SKM-1 treated with dmso at 0.1 percent for 144 hours (cell line): Measurements from ENCODE around the gene SPAG16.
A peak's percentile ranks its signal among the peaks of the same experiment; 100 is the strongest.

Experiments used
- DNase-seq: peaks from one replicate; lab custom pipeline; 2025; ENCODE audit not compliant: unreplicated experiment; lab: John Stamatoyannopoulos, UW

Gene SPAG16

DNA sequence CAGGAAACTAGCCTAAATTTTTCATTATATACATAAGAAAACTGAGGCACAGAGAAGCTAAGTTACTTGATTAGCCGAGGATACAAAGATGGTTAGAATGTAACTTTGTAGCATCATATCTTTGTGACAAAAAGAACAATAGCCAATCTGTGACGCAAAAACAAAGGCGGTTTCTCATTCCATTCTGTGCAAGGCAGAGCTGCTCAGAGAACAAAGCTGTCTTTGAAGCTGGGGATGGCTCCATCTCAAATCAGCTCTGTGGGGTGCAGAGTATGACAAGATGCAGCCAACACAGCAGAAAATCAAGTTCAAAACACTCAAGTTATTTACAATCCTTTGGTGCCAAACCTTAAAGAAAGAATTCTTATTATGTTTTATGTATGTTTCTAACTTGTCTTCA, 1044.7 kb downstream of the SPAG16 start:
- DNase-seq: no peak

DNA sequence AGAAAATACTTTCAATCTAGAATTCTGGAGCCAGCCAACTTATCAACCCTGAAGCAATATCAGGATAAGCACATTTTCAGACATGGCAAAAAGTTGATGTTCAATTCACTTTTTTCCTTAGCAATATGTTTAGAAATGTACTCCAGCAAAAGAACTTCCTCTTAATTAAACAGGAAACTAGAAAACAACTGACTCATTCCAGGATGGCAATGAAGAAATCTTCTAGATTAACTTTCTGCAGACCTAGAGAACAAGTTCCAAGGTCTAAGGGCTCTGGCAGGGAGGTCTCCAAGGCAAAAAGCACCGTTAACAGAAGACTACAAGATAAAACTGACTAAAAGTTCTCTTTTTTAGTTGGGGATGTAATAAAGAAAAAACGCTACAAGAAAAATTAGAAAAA, 1057.4 kb downstream of the SPAG16 start:
- peak; percentile 30 for DNase-seq

DNA sequence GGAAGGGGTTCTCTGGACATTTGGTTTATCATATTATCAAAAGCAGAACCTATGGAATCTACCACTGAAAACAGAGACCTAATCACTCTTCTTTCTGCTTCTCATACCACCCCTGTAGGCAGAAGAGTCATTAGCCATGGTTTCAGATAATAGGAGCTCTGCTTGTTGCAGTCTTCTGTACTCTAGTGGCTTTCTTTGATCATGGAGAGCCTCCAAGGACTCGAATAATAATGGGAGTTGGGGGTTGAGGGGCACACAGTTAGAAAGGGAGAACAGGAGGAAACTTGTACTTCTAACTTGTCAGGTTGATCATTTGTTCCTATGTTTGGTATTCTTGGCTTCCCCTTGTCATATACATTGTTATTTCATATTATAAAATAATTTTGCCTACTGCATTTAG, 1074.2 kb downstream of the SPAG16 start:
- DNase-seq: no peak

DNA sequence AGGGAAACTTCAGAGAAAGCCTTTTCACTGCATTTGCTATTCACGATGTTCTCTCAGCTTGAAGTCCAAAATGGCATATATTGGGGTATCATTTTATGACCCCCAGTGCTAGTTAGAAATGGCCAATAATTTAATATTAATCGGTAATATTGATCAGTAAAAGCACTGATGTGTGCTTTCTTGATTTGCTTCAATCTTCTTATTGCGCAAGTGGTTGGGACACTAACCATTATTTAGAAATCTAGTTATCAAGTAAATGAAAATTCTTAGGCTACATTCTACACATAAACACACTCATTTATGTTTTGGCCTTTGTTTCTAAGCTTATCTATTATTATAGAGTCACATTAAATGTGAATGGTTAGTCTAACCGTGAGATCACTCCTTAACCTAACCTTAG, 1076.9 kb downstream of the SPAG16 start:
- DNase-seq: no peak

DNA sequence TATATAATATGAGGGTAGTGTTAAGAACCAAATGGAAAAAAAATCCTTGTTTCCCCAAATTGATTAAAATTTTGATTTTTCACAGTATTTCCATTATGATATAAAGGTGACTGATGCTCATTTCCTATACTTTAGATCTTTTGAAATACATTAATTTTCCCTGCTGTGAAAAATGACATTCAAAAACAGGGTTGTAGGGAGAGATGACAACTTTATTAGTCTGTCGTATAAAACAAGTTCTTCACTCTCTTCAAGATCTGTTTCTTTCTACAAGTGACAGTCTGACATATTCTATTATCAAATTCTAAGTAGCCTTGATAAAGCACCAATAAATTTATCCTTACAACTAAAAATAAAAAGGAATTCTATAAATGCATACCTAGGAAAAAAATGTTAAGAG, 1081.3 kb downstream of the SPAG16 start:
- no peak for DNase-seq

DNA sequence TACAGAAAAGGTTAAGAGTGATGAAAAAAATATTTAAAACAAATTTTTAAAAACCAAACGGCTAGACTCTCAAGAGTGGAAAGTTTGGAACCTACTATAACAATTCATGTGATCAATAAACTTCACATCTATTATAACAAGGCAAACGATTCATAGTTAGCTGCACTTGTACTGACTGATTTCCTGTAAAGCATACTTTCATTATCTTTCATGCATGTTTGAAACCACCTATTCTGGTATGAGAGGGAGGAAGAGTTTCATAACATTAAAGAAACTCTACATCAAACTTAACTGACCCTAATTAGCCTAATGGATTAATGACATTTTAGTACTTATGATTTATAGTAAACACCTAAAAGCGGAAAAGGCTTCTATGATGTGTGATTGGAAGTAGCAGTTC, 1082.9 kb downstream of the SPAG16 start:
- DNase-seq: no peak

DNA sequence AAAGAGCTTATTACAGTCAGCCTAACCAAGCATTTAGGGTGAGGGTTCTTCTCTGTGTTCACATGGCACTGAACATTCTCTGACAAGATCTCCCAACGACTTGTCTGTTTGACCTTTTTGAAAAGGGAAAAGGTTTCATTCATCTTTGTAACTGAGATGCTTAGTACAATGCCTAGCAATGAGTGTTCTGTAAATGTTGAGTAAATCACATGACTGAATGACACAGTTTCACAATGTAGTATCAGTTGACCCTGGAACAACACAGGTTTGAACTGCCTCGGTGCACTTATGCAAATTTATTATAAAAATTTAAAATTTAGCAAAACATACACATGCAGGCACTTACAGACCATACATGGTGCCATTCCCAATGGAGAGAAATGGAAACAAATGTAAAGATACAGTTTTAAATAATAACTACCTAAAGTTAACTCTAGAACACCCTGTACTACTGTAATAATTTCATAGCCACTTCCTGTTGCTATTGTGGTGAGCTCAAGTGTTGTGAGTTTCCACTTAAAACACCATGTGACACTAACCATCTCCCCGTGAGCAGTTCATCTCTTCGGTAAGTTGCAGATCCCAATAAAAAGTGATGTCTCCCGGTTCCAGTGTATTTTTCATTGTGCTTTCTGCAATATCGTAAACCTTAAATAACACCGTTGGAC, 1092.5 kb downstream of the SPAG16 start:
- DNase-seq: no peak

DNA sequence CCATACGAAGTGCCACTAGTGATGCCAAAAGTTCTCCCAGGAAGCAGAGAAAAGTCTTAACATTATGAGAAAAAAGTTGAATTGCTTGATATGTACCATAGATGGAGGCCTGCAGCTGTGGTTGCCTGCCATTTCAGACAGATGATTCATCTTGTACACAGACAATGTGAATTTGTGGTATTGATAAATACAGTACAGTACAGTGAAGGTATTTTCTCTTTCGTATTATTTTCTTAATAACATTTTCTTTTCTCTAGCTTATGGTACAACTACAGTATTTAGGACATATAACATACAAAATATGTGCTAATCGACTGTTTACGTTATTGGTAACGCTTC, 1093.0 kb downstream of the SPAG16 start:
- DNase-seq: no peak

DNA sequence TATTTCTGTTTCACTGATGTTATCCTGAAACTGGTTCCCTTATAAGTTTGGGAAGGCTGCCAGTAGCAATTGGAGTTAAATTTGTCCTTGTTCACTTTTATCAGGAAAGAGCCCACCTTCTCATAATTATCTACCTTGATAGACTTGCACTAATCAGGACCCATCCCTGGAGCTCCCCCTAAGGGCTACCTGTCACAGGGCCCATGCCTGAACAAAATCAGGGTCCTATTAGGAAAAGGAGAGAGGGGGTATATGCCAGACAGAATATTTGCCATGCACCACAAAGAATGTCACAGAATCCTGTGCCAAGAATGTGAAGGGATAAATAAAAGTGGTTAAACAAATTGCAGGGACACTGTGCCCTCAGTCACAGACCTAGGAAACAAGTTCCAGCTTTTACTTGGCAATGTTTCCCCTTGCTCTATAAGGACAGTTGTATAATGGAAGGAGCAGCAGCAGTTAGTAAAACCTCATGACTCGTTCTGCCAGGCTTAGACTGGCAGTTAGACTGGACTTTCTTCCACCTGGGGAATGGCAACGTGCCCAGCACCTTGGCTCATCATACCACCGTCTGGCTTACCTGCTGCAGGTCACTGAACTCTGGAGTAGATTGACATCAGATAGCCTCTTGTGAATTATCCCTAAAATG, 1094.3 kb downstream of the SPAG16 start:
- DNase-seq: no peak

DNA sequence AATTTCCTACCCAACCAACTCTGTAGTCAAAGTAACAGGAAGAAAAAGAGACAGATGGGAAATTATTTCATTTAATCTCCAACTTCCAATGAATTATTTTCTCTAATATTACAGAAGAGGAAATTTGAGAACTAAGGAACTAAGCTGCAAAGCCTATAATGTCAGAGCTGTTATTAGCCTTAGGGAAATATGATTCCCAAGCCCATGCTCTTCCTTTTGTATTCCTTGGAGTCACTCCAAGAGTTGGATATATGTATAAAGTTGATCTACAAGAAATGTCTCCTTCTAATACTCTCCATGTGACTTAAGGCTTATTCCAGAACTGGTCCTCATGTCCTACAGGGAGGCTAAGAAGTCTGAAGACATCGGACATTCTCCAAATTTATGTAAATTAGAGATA, 1095.0 kb downstream of the SPAG16 start:
- DNase-seq: no peak

DNA sequence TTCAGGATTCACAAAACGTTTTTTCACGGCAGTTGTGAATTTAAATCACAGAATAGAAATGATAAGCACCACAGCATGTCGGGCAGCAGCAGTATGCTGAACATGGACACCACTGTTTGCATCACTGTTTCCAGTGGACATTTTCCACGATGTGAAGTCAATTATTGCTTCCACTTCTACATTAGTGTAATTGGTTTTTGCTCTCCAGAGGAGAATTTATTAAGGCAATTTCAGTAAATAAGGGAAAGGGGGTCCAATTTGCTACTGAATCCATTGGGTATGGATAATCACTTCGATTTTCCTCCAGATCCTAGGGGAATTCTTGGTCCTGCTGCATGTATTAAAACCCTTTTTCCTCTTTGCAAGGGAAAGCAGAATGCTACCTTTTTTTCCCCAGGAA, 1096.4 kb downstream of the SPAG16 start:
- no peak for DNase-seq

DNA sequence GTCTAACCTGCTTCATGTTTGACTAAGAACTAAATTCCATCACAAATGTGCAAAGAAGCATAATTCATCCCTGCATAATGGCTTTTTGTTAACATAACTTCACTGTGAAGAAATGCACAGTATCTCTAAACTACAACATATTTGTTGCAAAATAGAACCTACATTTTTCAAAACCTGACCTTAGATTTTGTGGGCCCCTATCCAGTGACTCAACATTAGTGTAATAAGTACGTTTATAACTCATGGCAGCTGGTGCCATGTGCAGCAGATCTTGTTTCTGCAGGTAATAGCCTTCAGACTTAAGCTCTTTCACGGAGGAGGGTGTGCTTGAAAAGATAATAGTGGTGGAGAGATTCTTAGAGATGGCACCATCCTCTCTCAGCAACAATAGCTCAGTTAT, 1098.0 kb downstream of the SPAG16 start:
- DNase-seq: no peak

DNA sequence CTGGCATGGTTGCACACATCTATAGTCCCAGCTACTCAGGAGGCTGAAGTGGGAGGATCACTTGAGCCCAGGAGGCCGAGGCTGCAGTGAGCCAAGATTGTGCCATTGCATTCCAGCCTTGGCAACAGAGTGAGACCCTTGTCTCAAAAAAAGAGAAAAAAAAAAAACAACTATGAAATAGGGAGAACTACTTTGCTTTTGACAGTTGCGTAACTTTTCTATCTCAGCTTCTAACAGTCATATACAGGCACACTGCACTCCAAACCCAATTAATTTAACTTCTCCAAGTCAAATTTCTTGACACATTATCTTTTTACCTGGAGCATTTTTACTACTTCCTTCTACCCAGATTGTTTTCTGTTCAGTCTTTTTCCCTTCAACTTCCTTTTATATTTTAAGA, 1102.5 kb downstream of the SPAG16 start:
- no peak for DNase-seq

DNA sequence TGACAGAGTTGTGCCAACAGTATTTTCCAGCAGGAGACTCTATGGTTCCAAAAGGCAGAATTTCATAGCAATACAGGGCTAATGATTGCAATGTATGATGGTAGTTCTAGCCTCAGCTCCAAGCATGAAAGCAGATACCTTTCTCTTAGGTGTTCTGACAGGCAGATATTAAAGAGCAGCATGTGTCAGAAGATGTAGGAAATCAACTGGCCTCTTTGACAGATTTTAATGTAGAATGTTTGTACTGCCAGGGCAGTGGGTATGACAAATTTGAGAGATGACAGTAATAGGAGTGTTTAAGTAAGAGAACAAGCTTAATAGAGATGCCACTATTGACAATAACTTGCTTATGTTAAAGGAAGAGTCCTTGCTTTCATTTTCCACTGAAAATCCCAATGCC, 1105.1 kb downstream of the SPAG16 start:
- no peak for DNase-seq

DNA sequence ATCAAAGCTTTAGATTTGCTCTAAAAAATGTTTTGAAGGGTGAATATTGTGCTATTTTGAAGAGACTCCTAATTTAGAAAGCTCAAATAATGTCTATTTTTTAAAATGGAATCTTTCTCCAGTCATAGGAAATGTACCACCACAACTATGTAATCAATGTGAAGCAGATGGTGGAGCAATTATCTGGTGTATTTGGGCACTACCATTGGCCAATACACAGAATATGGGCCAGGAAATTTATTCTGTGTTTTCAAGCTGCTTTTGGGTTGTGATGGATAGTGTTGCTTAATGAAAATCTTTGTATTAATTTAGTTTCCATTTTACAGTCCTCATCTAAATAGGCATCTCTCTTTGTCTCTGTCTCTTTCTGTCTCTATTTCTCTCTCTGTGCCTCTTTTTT, 1109.5 kb downstream of the SPAG16 start:
- no peak for DNase-seq

DNA sequence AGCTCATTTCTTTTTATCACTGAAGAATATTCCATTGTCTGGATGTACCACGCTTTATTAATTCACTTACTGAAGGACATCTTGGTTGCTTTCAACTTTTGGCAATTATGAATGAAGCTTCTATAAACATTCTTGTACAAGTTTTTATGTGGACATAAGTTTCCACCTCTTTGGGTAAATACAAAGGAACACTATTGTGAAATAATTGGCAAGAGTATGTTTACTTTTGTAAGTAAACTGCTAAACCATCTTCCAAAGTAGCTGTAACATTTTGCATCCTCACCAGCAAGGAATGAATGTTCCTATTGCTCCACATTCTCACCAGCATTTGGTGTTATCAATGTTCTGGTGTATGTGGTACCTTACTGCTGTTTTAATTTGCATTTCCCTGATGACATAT, 1110.8 kb downstream of the SPAG16 start:
- DNase-seq: no peak

DNA sequence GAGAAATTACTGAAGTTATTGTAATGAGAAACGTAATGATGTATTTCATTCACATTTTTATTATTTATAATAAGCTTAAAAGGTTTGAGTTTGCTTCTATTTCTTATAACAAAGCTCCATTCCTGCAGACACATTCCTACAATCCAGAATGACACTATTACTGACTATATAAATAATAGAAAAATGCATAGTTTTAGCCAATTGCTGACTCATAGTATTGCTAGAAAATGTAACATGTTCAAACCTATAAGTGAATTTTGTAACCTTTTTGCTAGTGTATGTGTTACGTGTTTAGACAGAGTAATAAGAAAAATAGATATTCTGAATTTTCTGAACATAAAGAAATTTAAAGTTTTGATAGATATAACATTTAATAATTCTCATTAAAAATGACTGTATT, 1117.3 kb downstream of the SPAG16 start:
- no peak for DNase-seq

DNA sequence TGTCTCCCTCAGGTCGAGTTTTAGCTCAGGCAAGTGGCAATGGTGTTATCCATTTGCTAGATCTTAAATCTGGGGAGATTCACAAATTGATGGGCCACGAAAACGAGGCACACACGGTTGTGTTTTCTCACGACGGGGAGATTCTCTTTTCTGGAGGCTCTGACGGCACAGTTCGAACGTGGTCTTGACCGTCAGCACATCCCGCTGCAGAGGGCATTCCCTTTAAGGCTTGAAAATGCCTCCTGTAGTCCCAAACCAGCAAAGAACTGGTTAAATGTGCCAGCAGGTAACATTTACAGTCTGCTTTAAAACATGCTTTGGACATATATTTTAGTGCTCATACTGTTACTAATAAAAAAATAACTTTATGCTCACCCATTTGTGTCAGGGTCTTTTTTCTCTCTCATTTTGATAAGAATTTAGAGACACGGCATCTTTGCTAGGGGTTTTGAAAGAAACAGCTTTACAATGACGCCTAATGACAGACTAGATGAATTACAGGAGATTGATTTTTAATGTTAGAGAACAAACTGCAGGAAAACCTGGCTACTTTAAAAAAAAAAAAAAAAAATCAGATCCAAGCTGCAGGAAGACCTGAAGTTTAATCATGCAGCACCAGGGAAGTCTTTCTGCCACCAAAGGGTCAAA, 1126.0 kb downstream of the SPAG16 start:
- no peak for DNase-seq

DNA sequence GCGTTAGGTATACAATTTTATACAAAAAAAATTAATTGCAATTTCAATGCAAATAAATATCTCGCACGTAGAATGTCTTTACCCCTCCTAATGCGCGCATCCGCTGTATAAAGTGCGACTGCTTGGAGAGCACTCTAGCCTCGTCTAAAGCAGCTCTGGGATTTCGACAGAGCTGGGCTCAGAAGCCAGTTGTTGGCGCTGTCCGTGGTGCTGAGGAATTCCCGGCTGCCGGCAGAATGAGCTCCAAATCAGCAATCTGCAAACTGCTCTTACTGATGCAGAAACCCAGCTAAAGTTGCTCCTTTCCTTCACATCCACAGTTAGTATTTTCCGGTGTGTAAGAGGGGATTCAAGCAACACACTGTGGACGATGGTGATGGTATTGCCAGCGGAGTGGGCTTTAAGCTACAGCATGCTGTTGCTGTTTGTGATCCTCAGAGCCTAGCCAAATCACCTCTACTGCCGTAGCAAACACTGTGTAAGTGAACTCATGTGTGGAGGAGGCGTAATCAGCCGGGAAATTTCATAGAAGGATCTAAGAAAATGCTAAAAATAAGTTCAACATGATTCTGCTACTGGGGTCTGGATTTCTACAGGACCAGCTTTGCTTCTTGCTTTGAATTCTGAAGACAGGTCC, 1126.8 kb downstream of the SPAG16 start, which contains the start of gene VWC2L:
VWC2L (plus strand) TSS at position 137 of the 637 bp plus-strand sequence. CDS start 3,140 bp downstream, outside the sequence.
- DNase-seq: no peak

DNA sequence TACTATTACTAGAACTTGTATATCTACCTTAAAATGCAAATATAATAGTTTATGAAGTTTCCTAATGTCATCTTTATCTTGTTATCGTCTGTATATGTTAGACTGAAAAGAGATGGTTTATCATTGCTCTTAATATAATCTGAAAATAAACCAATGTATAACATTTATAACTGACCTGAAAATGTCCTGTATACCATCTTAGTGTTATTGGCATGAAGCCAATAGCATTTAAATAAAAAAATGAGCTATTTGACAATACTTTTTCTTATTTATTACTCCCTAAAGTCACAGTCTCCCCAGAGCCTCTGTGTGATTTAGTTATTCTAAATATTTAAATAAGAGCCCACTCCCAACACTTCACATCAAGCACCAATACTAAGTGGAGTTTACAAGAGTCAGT, 1128.4 kb downstream of the SPAG16 start:
- no peak for DNase-seq

DNA sequence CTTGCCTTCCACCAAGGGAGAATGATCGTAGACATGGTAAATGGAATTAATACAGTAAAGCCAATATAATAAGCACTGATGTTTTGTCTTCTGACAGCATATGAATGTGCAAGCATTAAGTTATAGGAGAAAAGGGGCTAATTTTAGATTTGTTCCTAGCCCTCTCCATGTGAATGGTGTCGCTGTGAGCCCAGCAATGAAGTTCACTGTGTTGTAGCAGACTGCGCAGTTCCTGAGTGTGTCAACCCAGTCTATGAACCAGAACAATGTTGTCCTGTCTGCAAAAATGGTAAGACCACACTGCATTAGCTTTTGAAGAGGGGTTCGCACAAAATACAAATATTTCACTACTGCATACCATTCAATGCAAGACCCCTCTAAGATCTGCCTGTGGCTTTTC, 1152.2 kb downstream of the SPAG16 start:
- DNase-seq: no peak
